ENCODE results near the gene IL1B. TPM values are rescaled to one million over a fixed set of nuclear protein-coding genes. Genes with fewer than 3 reads are reported as not detected.
"Not testable (repeated sequence)": the region's sequence is repeated elsewhere in the genome, so short reads cannot be mapped to it uniquely, and the experiment has no call there.

The IL1B gene
- 0.76 TPM for polyA plus RNA-seq (ENCODE audit: insufficient read length)

DNA sequence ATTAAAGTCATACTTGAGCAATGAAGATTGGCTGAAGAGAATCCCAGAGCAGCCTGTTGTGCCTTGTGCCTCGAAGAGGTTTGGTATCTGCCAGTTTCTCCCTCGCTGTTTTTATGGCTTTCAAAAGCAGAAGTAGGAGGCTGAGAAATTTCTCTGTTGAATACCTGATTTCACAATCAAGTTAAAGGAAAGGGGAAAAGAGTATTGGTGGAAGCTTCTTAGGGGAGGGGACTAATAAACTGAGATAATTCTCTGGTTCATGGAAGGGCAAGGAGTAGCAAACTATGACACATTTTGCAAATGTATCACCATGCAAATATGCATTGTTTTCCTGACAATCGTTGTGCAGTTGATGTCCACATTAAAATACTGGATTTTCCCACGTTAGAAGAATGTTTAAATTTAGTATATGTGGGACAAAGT is at the start of gene IL1B:
TSS of gene IL1B (minus strand) at position 85 of the 423 bp plus-strand sequence. CDS start 550 bp downstream, outside the sequence.
- DNase-seq: no peak

DNA sequence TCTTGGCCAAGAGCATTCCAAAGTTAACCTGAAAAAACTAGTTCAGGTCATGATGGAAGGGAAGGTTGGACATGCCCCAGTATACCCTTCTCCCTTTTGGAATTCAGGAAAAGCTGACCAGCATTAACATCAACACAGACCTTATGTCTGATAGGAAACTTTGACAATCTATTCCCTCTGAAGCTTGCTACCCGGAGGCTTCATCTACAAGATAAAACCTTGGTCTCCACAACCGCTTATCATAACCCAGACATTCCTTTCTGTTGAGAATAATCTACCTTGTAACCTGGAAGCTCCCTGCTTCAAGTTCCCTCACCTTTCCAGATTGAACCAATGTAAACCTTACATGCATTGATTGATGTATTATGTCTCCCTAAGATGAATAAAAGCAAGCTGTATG is 49.7 kb upstream of the IL1B start:
- DNase-seq: no peak

DNA sequence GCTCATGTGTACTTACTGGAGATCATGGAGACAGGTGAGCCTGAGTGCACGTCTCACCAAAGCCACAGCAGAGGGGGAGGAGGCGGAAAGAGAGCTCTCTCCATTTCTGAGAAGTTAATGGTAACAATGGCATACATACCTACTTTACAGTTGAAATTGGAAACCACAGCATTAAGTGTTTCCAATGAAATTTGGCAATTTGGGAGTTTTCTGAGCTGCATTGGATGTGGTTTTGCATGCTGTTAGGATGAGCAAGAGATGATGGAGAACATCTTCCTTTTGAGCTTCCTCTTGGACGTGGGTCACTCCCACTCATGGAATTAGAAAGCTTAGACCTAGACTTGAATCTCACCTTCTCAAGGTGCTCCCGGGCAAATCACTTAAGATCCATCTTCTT is 48.9 kb upstream of the IL1B start:
- no peak for DNase-seq

DNA sequence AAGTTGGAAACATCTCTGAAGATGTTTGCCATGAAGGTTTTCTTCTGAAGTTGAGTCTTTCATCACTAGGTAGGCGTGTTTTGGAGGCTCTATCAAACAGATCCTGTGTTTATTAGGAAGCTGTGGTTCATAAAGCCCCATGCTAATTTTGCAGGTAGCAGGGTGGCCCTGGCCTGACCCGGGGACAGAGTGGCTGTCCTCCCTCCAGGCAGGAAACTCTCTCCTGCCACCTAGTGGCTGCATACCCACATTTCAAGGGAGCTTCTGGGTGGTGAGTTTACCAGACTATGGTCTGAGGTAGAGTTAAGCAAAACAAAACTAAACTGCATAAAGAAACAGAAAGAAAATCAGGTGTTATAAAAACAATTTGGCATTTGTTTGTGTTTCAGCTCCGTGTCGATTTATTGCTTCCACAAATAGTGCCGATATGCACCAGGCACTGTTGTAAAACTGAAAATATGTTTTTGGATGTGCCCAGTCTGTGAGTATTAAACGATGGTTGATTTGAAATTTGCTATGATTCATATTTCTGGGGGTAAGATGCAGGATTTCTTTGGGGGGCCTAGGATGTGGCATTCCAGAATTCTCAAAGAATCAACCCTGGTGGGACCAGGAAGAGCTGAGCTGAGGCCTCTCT is 48.4 kb upstream of the IL1B start:
- DNase-seq: no peak

DNA sequence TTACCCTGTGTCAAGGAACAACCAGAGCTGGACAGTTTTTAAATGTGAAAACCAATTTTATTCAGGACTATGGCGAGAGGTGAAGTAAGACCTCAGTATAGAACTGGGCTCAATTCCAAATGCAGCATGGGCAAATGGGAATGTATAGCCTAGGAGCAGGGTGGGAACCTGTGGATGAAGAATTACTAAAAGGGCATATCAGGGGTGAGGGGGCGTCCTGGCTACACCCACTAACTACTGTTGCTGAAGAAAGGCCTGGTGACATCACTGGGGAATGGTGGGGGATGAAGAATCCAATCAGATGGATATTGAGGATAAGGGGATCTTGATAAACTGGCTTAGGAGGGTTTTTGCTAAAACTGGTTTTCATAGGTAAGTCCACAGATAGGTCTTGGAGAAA is 47.1 kb upstream of the IL1B start:
- no peak for DNase-seq

DNA sequence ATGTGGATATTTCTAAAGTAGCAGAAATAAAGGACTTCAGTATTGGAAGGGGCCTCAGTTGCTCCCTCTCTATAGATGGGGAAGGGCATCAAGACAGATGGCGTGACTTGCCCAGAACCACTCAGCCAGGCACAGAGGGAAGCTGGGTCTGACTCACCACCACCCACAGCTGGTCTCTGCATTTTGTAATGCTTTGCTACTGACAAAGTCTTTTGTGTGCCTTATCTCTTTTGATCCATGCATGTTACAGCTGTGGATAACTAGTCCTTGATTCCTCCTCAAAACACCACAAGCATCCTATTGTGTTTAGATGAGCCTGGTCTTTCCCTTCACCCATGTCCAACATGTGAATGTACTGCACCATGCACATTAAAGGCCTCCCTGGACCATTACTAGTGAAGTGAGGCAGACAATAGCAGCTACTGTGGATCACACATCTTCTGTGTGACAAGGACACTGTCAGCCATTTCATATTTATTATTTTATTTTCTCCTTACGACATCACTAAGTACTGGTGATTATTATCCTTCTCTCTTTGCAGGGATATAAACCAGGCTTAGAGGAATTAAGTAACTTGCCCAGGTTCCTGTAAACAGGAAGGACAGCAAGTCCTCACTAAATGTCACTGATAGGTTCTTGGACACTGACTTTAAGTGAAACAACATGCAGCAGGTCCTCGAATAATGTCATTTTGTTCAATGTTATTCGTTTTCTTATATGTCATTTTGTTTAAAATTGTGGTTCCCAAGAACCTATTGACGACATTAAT is 44.8 kb upstream of the IL1B start:
- no peak for DNase-seq

DNA sequence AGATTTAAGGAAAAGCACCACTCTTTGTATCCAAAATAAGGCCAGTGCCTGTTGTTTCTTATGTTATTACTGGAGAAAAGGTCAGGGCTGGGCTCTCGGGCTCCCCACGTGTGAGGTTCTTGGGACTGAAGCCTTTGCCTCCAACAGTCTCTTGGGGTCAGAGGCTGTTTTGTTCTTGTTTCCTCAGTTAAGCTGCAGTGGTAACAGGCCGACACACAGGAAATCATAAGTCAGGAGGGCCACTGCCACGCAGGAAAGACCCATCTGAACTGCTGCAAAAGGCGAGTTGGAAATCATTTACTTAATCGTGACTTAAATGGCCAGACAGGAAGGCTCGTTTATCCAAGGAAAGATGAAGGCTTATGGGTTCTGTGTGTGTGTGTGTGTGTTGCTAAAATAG is 44.1 kb upstream of the IL1B start:
- DNase-seq: no peak

DNA sequence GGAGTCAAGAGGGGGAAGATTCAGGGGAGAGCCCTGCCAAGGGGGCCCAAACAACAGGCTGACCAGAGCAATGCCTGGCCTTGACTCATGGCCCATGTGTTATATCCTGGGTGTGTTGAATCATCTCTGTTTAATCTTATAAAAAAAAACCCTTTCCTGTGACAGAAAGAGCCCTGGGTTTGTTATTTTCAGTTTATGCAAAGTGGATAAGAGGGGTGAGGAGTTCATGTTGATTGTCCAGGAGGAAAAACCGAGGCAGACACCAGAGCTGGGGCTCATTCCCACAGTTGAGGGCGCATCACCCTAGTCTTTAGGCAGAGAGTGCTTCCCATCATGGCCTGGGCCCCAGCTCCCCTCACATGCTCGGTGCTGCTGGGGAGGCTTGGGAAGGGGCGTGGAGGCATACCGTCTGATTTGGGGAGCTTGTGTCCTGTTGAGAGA is 43.5 kb upstream of the IL1B start:
- no peak for DNase-seq

DNA sequence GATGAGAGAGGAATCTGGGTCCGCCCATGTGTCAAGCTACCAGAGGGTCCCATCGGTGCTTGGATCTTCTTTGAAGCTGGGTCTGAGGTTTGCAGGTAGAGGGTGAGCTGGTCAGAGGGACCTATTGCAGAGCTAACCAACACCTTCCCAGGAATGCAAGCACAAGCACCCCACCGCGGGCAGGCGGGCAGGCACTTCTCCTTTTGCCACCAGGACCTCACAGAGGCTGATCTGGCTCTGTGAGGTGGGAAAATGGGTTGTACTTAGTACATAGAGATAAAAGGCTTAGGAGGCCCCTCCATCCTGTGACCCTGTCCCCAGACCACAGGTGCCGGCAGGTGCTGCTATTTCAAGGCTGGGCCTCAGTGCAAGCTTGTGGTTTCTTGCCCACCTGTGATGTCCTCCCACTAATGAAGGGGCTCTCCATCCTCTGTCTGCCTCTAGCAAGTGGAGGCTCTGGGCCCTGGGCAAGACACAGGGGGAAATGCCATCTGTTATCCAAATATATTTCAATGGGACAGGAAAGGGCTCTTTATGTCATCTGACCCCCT is 43.0 kb upstream of the IL1B start:
- DNase-seq: no peak

DNA sequence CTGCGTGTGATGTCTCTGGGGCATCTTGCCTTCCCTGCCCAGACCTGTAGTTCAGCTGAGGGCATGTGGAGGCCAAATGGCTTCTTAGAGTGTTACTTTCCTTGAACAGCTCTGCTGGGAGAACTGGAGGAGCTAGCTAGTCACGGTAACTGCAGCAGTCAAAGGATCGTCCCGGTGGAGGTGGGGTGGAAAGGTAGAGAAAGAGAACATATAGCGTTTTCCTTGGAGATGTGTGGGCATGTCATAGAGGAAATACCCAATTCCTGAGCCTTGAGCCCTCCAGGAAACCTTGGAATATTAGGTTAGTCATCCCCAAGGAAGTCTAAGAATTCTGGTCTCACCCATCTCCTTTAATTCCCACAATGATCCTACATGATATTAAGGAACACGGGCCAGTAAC is 40.8 kb upstream of the IL1B start:
- DNase-seq: no peak

DNA sequence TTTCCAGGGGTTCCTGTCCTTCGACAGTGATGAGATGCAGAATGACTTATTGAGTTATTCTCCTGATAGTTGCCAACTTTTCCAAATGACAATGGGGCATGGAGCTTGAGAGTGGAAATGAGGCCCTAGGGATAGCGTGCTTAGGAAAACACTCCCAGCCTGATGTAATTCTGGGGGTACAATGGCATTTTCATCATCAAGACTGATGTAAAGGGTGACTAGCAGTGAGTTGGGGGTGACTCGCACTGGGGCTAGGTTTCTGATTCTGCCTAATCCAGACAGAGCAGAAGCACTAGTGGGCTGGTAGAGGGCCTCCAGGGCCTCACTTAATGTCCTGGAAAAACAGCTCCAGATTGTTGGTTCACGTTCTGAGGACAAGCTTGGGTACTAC is 40.4 kb upstream of the IL1B start:
- no peak for DNase-seq

DNA sequence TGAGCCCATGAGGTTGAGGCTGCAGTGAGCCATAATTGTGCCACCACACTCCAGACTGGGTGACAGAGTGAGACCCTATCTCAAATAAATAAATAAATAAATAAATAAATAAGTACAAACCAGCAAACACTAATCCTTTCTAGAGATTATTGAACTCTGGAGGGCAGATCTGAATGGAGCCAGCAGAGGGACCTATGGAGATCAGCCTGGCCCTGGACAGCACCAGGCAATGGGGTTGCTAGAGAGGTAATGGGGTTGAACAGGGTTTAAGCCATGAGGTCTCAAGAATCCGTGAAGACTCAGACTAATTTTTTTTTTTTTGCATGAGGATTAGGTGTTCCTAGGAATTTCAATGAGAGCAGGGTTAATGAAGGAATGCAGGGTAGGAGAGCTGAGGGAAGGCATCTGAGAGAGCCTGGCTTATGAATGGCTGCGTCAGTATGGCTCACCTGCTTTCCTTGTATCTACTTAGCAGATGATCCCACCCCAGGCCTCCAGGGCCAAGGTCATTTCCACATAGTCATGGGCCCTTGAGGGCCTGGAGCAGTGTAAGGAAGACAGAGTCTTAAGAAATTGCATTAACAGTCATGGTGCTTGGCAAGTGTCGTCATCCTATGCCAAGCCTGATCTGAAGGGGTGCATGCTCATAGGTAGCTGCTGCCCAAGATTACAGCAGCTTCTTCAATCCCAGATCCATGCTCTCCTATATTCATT is 39.8 kb upstream of the IL1B start:
- DNase-seq: no peak

DNA sequence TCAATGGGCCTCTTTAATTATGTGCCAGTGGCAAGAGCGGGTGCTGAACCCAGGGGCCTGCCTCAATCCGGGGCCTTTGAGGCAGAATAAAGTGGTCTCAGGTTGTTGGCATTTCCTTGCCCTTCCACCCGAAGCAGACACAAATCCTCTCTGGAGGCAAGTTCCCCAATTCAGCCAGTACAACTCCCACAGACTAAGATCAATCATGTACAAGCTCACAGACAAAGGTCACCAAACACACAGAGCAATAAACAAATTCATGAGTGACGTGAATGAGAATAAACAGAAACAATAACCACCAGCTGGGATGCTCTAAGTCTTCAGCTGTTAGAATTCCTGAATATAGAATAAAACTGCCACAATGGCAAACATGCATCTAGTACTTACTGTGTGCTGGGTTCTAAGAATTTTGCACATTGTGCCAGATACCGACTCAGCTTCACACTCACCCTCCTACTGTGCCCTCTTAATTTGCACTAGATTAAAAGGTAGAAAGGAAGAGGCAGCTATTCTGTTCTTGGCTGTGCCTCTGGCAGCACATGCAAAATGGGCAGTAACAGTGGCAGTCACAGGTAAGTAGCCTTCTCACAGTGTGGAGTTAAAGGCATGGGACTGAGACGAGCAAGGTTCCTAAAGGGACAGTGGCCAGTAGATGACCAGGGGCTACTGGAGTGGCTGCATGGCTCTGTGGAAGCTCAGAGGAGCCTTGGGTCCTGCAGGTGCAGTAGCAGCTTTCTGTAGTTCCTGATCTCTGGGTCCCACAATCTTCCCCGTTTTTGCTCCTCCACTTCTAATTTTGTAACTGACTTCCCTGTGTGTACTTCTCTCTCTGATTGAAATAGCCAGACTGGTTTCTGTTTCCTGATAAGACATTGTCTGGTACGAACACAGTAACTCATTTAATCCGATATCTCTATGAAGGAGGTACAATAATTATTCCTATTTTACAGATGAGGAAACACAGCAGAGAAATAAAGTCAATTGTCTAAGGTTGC is 34.6 kb upstream of the IL1B start:
- DNase-seq: no peak

DNA sequence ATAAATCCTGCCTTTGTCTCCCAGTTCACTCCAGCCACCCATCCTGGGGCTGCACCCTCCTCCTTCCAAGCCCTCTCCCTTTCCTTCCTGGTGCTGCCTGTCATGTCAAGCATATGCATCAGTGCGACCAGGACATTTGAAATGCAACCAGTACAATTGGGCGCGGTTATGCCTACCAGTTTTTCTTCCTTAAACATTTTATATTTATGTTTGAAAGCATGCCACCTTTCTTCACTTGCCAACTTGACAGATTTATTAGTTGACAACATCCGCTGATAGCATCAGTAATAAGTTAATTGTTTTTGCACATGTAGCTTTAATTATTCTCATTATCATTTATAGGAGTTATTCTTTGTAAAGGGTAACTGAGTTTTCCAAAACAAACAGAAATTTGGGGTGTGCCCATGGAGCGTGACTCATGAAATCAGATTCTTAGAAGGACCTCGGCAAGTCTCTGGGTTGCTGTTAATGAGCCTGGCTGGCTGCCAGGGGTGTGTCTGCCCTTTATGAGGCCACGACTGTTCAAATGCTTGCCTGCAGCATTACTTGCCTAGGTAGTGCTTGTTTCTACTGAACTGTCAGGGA is 32.8 kb upstream of the IL1B start:
- no peak for DNase-seq

DNA sequence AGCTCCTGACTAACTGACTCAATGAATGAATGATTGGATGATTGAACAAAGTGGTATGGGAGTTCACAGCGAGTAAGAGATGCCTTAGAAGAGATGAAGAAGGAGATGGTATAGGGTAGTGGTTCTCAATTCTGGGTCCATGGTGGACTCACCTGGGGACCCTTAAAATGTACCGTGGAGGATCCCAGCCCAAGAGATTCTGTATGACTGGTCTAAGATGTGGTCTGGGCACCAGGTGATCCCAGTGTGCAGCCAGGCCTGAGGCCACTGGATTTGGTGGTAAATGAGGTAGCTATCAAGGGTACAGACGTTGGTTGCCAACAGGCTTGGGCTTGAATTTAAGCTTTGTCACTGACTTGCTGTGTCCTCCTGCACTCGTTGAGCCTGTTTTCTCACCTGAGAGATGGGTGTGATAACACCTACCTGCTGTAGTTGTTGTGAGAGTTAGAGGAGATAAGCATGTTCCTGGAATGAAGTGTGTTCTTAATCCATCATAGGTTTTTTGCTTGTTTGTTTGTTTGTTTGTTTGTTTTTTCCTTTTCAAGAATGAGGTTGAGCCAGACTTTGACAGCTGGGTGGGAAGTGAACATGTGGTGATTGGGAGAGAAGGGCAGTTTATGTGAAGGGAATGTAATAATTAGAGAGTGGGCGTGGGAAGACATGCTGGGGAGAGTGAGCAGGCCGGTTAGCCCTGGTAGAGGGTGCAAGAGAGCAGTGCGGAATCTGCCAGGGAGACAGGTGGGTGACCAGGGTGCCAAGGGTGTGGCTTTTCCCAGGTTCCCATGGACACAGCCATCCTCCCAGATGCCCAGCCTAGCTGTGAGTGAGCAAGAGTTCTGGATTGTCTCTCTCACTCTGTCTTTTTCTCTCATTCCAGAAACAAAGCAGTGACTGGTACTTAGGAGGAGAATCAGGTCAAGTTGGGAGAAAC is 31.4 kb upstream of the IL1B start:
- no peak for DNase-seq

DNA sequence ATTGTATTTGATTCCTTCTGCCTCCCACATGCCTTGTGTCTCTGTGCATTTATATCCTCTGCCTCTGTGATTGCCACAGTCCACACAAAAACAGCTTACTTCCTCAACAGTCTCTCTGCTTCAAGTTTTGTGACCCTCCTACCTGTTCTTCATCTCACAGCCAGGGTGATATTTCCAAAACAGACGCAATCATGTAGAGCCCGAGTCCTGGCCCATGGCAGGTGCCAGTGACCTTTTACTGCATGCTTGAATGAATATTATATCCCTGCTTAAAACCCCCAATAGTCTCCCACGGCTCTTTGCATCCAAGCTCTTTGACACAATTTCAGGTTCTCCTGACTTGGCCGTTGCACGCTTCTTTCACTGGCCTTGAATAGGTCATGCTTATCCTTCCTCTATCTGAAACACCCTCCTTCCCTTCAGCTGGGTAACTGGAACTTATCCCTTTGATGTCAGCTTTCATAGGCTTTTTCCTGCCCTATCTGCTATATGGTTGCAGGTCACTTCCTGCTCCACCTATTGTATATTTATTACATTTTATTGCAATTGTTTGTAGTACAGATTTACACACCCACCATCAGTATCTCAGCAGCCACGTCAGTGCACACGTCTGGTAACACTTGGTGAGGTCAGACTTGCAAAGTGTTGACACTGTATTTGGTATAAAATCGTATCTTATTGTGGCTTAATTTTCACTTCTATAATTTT is 29.7 kb upstream of the IL1B start:
- DNase-seq: no peak

DNA sequence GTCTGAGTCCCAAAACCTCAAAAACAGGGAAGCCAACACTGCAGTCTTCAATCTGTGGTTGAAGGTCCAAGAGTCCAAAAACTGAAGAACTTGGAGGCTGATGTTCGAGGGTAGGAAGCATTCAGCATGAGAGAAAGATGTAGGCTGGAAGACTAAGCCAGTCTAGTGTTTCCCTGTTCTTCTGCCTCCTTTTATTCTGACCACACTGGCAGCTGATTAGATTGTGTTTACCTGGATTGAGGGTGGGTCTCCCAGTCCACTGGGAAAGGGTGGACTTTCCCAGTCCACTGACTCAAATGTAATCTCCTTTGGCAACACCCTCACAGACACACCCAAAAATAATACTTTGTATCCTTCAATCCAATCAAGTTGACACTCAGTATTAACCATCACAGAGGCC is 27.5 kb upstream of the IL1B start:
- no peak for DNase-seq

DNA sequence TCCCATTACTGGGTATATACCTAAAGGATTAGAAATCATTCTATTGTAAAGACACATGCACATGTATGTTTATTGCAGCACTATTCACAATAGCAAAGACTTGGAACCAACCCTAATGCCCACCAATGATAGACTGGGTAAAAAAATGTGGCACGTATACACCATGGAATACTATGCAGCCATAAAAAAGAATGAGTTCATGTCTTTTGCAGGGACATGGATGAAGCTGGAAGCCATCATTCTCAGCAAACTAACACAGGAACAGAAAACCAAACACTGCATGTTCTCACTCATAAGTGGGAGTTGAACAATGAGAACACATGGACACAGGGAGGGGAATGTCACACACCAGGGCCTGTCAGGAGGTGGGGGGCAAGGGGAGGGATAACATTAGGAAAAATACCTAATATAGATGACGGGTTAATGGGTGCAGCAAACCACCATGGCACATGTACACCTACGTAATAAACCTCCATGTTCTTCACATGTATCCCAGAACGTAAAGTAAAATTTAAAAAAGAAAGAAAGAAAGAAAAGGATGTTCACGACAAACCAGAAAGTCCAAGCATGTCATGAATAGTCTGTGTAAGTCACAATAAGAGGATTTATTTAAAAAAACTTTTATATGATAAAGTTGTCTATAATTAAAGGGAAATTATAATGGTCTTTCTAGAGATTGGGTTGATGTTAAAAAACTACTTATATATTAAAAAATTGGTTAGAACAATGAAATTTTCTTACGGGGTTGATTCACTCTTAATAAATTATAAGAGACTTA is 23.0 kb upstream of the IL1B start:
- not testable (repeated sequence) for DNase-seq

DNA sequence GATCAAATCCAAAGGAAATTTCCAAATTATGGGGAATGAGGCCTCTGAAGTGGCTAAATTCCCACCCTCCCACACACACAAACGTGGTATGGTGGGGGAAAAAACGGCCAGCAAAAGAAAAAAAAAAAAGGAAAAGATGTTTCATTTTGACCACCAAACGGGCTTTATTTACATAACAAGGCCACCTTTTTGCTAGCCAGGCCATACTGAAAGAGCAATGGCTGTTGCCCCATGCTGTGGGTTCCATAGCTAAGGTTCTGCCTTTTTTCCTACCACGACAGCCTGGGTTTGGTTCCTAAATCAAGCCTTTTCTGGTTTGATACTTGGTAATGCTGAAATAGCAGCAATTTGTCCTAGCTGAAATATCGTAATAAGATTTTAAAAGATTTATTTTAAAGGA is 14.0 kb upstream of the IL1B start:
- DNase-seq: no peak

Measured in hindlimb muscle (tissue), 1 donor.